Activated CD4-positive, CD25-positive, alpha-beta regulatory T cell treated with anti-CD3 and anti-CD28 coated beads, Interleukin-2, amount 50 U/mL, for 16 hours (primary cell): Measurements from ENCODE around the gene WFS1.

Experiments
- DNase-seq: peaks from one replicate; pipeline ENCODE4 v3.0.0-alpha.2; 2020; ENCODE audit warnings: low read depth, low spot score

WFS1 gene

GRCh38 chr4:6279582-6280289 lies 10.1 kb downstream of the WFS1 start:
- no peak for DNase-seq

GRCh38 chr4:6280365-6280996 lies 10.8 kb downstream of the WFS1 start:
- no peak for DNase-seq

GRCh38 chr4:6281436-6282313 lies 12.0 kb downstream of the WFS1 start:
- DNase-seq, result no peak

- no peak for DNase-seq
These were observed 12.7 kb downstream of the WFS1 start for GRCh38 chr4:6282314-6282771.

- no peak for DNase-seq
These were observed 13.6 kb downstream of the WFS1 start for GRCh38 chr4:6283282-6283681.

- DNase-seq, result no peak
These were observed 17.6 kb downstream of the WFS1 start for GRCh38 chr4:6287017-6287788.

- DNase-seq, result no peak
These were observed 18.7 kb downstream of the WFS1 start for GRCh38 chr4:6288342-6288741.

GRCh38 chr4:6288871-6289270 lies 19.2 kb downstream of the WFS1 start:
- DNase-seq, result no peak

- DNase-seq, result no peak
These were observed 20.6 kb downstream of the WFS1 start for GRCh38 chr4:6290256-6290655.

GRCh38 chr4:6290769-6291547 lies 21.3 kb downstream of the WFS1 start:
- no peak for DNase-seq

- no peak for DNase-seq
These were observed 22.2 kb downstream of the WFS1 start for GRCh38 chr4:6291784-6292297.

GRCh38 chr4:6292376-6293096 lies 22.9 kb downstream of the WFS1 start:
- no peak for DNase-seq

- DNase-seq, result no peak
These were observed 23.4 kb downstream of the WFS1 start for GRCh38 chr4:6293097-6293445.

GRCh38 chr4:6293661-6294060 lies 24.0 kb downstream of the WFS1 start:
- no peak for DNase-seq

GRCh38 chr4:6294705-6295421 lies 25.2 kb downstream of the WFS1 start:
- DNase-seq, result no peak

GRCh38 chr4:6295495-6295894 lies 25.8 kb downstream of the WFS1 start:
- no peak for DNase-seq

- DNase-seq, result no peak
These were observed 26.4 kb downstream of the WFS1 start for GRCh38 chr4:6296026-6296425.

- DNase-seq, result no peak
These were observed 27.7 kb downstream of the WFS1 start for GRCh38 chr4:6297266-6297815.

- no peak for DNase-seq
These were observed 28.4 kb downstream of the WFS1 start for GRCh38 chr4:6298035-6298434.
